GM12878 (cell line): ENCODE data around the gene CHRM2. TPM values are rescaled to one million over a fixed set of nuclear protein-coding genes. Genes with fewer than 3 reads are reported as not detected.

Experiments used
- ATAC-seq: fragments of 200-7000 bp; cut with Tn5 transposase; 3 replicates; pipeline ENCODE4 v1.9.1; 2020; ENCODE audit warnings: mild to moderate bottlenecking, moderate library complexity
- BruUV-seq: library from RNA; stranded (reverse); fragments of 400-500 nt; replicated peaks from 2 replicates; lab custom pipeline; 2021; lab: Mats Ljungman, UMichigan
- CTCF ChIA-PET: fragments of 300-600 bp; sonication (Branson Sonifier 250); formaldehyde crosslinking; extraction: SDS; loops from one replicate; lab custom pipeline; 2021; ENCODE audit warnings: inconsistent platforms; lab: Yijun Ruan, JAX
- POLR2A ChIA-PET: fragments of 350-600 bp; formaldehyde crosslinking; extraction: SDS; loops from one replicate; lab custom pipeline; 2021; ENCODE audit warnings: inconsistent platforms; lab: Charles Lee
- RAD21 ChIA-PET: fragments of 300-600 bp; sonication (Branson Sonifier 250); formaldehyde crosslinking; loops from one replicate; lab custom pipeline; 2023; ENCODE audit warnings: antibody characterized with exemption; ENCODE audit not compliant: unreplicated experiment; lab: Charles Lee
- SMC1A ChIA-PET: fragments of 300-600 bp; sonication (Branson Sonifier 250); formaldehyde crosslinking; loops from one replicate; lab custom pipeline; 2023; ENCODE audit not compliant: unreplicated experiment, uncharacterized antibody; lab: Charles Lee
- DNase-seq: peaks from one replicate; pipeline ENCODE4 v3.0.0-alpha.2; 2011; ENCODE audit warnings: low read depth, low spot score
- FAIRE-seq: peaks from 3 replicates; lab custom pipeline; 2011; peaks lifted over from hg19 to GRCh38; lab: Jason Lieb, UNC
- H2AFZ ChIP-seq: 2 replicates; pipeline ENCODE4 v1.6.0; 2011; ENCODE audit warnings: low read depth, low read length, control low read depth; ENCODE audit not compliant: control insufficient read depth
- H3K27ac ChIP-seq: 2 replicates; pipeline ENCODE4 v1.5.1; 2011; ENCODE audit warnings: control low read depth; ENCODE audit not compliant: control insufficient read depth, insufficient read depth
- H3K27me3 ChIP-seq, 2 experiments: replicated peaks in 1 of 2; 2 replicates each; pipeline versions ENCODE4 v1.6.0 to v1.6.1; 2011; ENCODE audit warnings: low read length in 1 of 2; ENCODE audit not compliant: control insufficient read depth in 2 of 2, insufficient read depth in 2 of 2
- H3K36me3 ChIP-seq, 2 experiments: 2 replicates each; pipeline ENCODE4 v1.5.1; 2011; ENCODE audit warnings: low read length in 1 of 2; ENCODE audit not compliant: control insufficient read depth in 2 of 2, insufficient read depth in 2 of 2
- H3K4me1 ChIP-seq: 2 replicates; pipeline ENCODE4 v1.6.1; 2011; ENCODE audit warnings: mild to moderate bottlenecking, low read length, moderate library complexity, mixed read lengths; ENCODE audit not compliant: control insufficient read depth, insufficient read depth
- H3K4me2 ChIP-seq: 2 replicates; pipeline ENCODE4 v1.6.0; 2011; ENCODE audit warnings: control low read depth; ENCODE audit not compliant: control insufficient read depth, insufficient read depth
- H3K4me3 ChIP-seq: fragments of 200-600 bp; sonication (generic); 2 replicates; pipeline ENCODE4 v1.5.1; 2016
- H3K79me2 ChIP-seq: 2 replicates; pipeline ENCODE4 v1.6.0; 2011; ENCODE audit warnings: low read length; ENCODE audit not compliant: control insufficient read depth, insufficient read depth
- H3K9ac ChIP-seq: 2 replicates; pipeline ENCODE4 v1.8.0; 2011; ENCODE audit warnings: low read length, control low read depth, mixed read lengths; ENCODE audit not compliant: control insufficient read depth, insufficient read depth
- H3K9me3 ChIP-seq: replicated peaks from 3 replicates; pipeline ENCODE4 v1.5.1; 2011; ENCODE audit warnings: mild to moderate bottlenecking, low read length; ENCODE audit not compliant: control insufficient read depth, insufficient read depth
- H4K20me1 ChIP-seq: 2 replicates; pipeline ENCODE4 v1.6.0; 2011; ENCODE audit not compliant: control insufficient read depth, insufficient read depth
- ATF3 ChIP-seq: IDR thresholded peaks from 2 replicates; pipeline ENCODE4 v1.6.1; 2011; ENCODE audit warnings: low read depth, mild to moderate bottlenecking, low read length, moderate library complexity, borderline replicate concordance; ENCODE audit errors: extremely low read depth
- BCL3 ChIP-seq: IDR thresholded peaks from 2 replicates; pipeline ENCODE4 v1.6.1; 2011; ENCODE audit warnings: borderline replicate concordance, low read depth, mild to moderate bottlenecking, moderate library complexity, low read length; ENCODE audit not compliant: insufficient read depth, poor library complexity, severe bottlenecking
- CHD1 ChIP-seq: IDR thresholded peaks from 2 replicates; pipeline ENCODE4 v1.6.1; 2012; ENCODE audit warnings: low read depth, low read length, improper control_type of control experiment
- EED ChIP-seq: sonication (generic); IDR thresholded peaks from 2 replicates; pipeline ENCODE4 v1.6.1; 2016; ENCODE audit warnings: antibody characterized with exemption, low read depth
- FOXM1 ChIP-seq: IDR thresholded peaks from 2 replicates; pipeline ENCODE4 v1.6.1; 2012; ENCODE audit warnings: low read depth, mild to moderate bottlenecking, inconsistent platforms, low read length, moderate library complexity
- HDAC2 ChIP-seq: fragments of 200-600 bp; sonication (generic); IDR thresholded peaks from 2 replicates; pipeline ENCODE4 v1.6.1; 2017
- IRF3 ChIP-seq: fragments of 450-650 bp; IDR thresholded peaks from 2 replicates; pipeline ENCODE4 v1.6.1; 2014; ENCODE audit warnings: mild to moderate bottlenecking
- IRF4 ChIP-seq: IDR thresholded peaks from 2 replicates; pipeline ENCODE4 v1.6.1; 2011; ENCODE audit warnings: low read depth, low read length
- JUND ChIP-seq: IDR thresholded peaks from 2 replicates; pipeline ENCODE4 v1.6.1; 2012; ENCODE audit warnings: low read depth, mild to moderate bottlenecking, low read length, improper control_type of control experiment, moderate library complexity
- LARP7 ChIP-seq: fragments of 450-650 bp; IDR thresholded peaks from 2 replicates; pipeline ENCODE4 v1.6.1; 2017; ENCODE audit warnings: mild to moderate bottlenecking
- MTA3 ChIP-seq: IDR thresholded peaks from 2 replicates; pipeline ENCODE4 v1.6.1; 2012; ENCODE audit warnings: low read length, inconsistent platforms, borderline replicate concordance
- NBN ChIP-seq: fragments of 450-650 bp; IDR thresholded peaks from 2 replicates; pipeline ENCODE4 v1.6.1; 2016
- POU2F2 ChIP-seq: IDR thresholded peaks from 3 replicates; pipeline ENCODE4 v1.6.1; 2011; ENCODE audit warnings: low read depth, mild to moderate bottlenecking, low read length, borderline replicate concordance
- RELA ChIP-seq: fragments of 450-650 bp; IDR thresholded peaks from 2 replicates; pipeline ENCODE4 v1.8.0; 2014; ENCODE audit warnings: borderline replicate concordance; ENCODE audit not compliant: partially characterized antibody
- SIN3A ChIP-seq: IDR thresholded peaks from 2 replicates; pipeline ENCODE4 v1.6.1; 2012; ENCODE audit warnings: low read depth, low read length, improper control_type of control experiment
- SMARCA5 ChIP-seq: fragments of 450-650 bp; IDR thresholded peaks from 2 replicates; pipeline ENCODE4 v1.6.1; 2017; ENCODE audit warnings: mild to moderate bottlenecking
- STAT3 ChIP-seq: IDR thresholded peaks from 2 replicates; pipeline ENCODE4 v1.6.1; 2011; ENCODE audit warnings: low read depth, low read length, improper control_type of control experiment
- YBX1 ChIP-seq: fragments of 450-650 bp; IDR thresholded peaks from 2 replicates; pipeline ENCODE4 v1.6.1; 2016; ENCODE audit warnings: antibody characterized with exemption
- ZBTB33 ChIP-seq: fragments of 450-650 bp; IDR thresholded peaks from 2 replicates; pipeline ENCODE4 v1.6.1; 2017; ENCODE audit warnings: mild to moderate bottlenecking
- WGBS: methylation state at CpG from one replicate; pipeline ENCODE4 v1.1.6; 2016; ENCODE audit warnings: low lambda C conversion rate; ENCODE audit not compliant: insufficient replicate concordance, insufficient coverage; ENCODE audit errors: missing lambda C conversion rate; 5-methylcytosine and 5-hydroxymethylcytosine counted together
- in situ Hi-C: fragments of 300-500 bp; cut with MboI; formaldehyde crosslinking; loops from 9 replicates; pipeline ENCODE4 v1.14.3; 2018; ENCODE audit warnings: mixed read lengths
- intact Hi-C: fragments of 100-400 bp; cut with micrococcal nuclease; formaldehyde crosslinking; loops from one replicate; pipeline ENCODE4 v1.14.2; 2022; ENCODE audit not compliant: unreplicated experiment
- polyA plus RNA-seq, 11 experiments: library from polyadenylated mRNA; depleted of rRNA in 4 of 11; unstranded in 6 of 11; stranded (reverse) in 5 of 11; fragments of >200 nt; fragmentation: Nextera tagmentation in 4 of 11; fragmentation: Illumina TruSeq in 1 of 11; extraction: Ambion mirVana in 4 of 11; extraction: Trizol in 1 of 11; gene quantifications; 1 replicate in 1 of 11; 2 replicates in 10 of 11; pipeline versions ENCODE4 v1.2.1 to v1.2.3, GENCODE V29; 2011 to 2016; ENCODE audit warnings: inconsistent platforms in 2 of 11, missing spikeins in 2 of 11, low read depth in 1 of 11
- total RNA-seq, 4 experiments: library from RNA; depleted of rRNA in 3 of 4; stranded (reverse); fragments of >200 nt in 3 of 4; fragmentation: Illumina TruSeq in 1 of 4; extraction: Trizol in 1 of 4; gene quantifications; 2 replicates each; pipeline versions ENCODE4 v1.2.1 to v1.2.3, GENCODE V29; 2013 to 2021

Gene CHRM2
- total and polyA plus RNA-seq, 10 of the 15 experiments (the other 5 are each of a cell fraction or from before 2014, with no cell fraction given), result 0.05 TPM; not detected in 9

DNA sequence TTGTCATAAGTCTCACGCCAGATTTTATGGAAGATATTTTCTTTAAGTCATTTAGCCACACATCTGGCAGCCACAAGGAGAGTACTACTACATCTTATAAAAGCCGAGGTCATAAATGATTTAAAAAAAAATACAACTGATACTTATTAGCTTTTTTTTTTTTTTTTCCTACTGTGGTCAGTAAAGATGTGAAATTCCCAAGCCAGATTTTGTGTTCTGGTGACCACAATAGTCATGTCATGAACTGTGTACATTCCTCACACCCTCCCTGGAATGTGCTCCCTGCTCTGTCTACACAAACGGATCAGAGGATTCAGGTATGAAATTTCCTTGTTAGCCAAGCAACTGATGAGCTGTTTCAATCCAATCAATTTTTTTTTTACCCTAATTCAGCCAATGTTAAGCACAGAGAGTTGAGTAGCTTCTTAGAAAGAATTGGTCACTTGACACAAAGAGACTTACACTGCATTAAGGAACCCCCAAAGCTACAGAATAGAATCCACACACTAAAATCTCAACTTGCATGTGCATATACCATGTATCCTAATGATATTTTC lies 54.7 kb downstream of the CHRM2 start:
- SMC1A ChIA-PET, result interaction anchor here (1.0 kb wide), 1 partner anchor 153 kb away, joined by 3 read pairs; no protein-coding TSS in a partner anchor
- RAD21 ChIA-PET, result no interaction called here
- Histone ChIP-seq H3K27ac (no peak overlapping the region), H3K4me2 (no peak overlapping the region), H3K36me3 (no peaks in the 10 kb centered on the region), H3K9me3 (no peaks in the 10 kb centered on the region), H3K4me3 (no peak overlapping the region), H3K27me3 (no peaks in the 10 kb centered on the region), H3K79me2 (no peaks in the 10 kb centered on the region), H2AFZ (no peak overlapping the region), H4K20me1 (no peaks in the 10 kb centered on the region), H3K9ac (no peak overlapping the region), H3K4me1 (no peaks in the 10 kb centered on the region)
- WGBS, result 27% methylated on average over 3 of the region's 3 CpGs
- CTCF ChIA-PET, result no interaction called here
- no TSS peak for BruUV-seq
- ATAC-seq, result no peak
- intact Hi-C loops, result no loop called here
- no peak for DNase-seq
- no peak for TF ChIP-seq CHD1
- no peak for TF ChIP-seq RELA
- no peak for TF ChIP-seq LARP7
- no peak for TF ChIP-seq FOXM1
- no peak for TF ChIP-seq ZBTB33
- no peak for TF ChIP-seq HDAC2
- TF ChIP-seq IRF4, result no peak
- TF ChIP-seq SIN3A, result no peak
- TF ChIP-seq BCL3, result no peak
- TF ChIP-seq STAT3, result no peak
- TF ChIP-seq POU2F2, result no peak
- TF ChIP-seq NBN, result no peak
- no peak for TF ChIP-seq YBX1
- no peak for TF ChIP-seq MTA3
- TF ChIP-seq IRF3, result no peak
- no peak for TF ChIP-seq ATF3
- TF ChIP-seq JUND, result no peak
- no peak for TF ChIP-seq EED
- TF ChIP-seq SMARCA5, result no peak
- TF ChIP-seq, all 136 proteins: peak for 0
- FAIRE-seq, result no peak
- POLR2A ChIA-PET, result no interaction called here
- in situ Hi-C loops, result no loop called here
